WTC11 (cell line): Measurements from ENCODE around the gene MROH9.

Experiments
- CBFB ChIP-seq: sonication (generic); formaldehyde crosslinking; IDR thresholded peaks from 2 replicates; pipeline ENCODE4 v1.8.1; 2022; ENCODE audit warnings: mild to moderate bottlenecking, low read depth, missing genetic modification reagents
- CREB1 ChIP-seq: sonication (generic); formaldehyde crosslinking; IDR thresholded peaks from 2 replicates; pipeline ENCODE4 v1.8.0; 2023; ENCODE audit warnings: mild to moderate bottlenecking, missing genetic modification reagents
- CTCF ChIP-seq: fragments of 200-600 bp; IDR thresholded peaks from 2 replicates; pipeline ENCODE4 v1.8.0; 2022; ENCODE audit warnings: antibody characterized with exemption
- FOXJ3 ChIP-seq: sonication (generic); formaldehyde crosslinking; IDR thresholded peaks from 2 replicates; pipeline ENCODE4 v1.9.0; 2021; ENCODE audit warnings: missing genetic modification reagents, mild to moderate bottlenecking, borderline replicate concordance
- IRF2 ChIP-seq: sonication (generic); formaldehyde crosslinking; IDR thresholded peaks from 2 replicates; pipeline ENCODE4 v1.8.0; 2022; ENCODE audit warnings: low read depth, missing genetic modification reagents, borderline replicate concordance
- NR1H2 ChIP-seq: sonication (generic); formaldehyde crosslinking; IDR thresholded peaks from 2 replicates; pipeline ENCODE4 v1.9.0; 2021; ENCODE audit warnings: mild to moderate bottlenecking, moderate library complexity, missing genetic modification reagents
- OVOL2 ChIP-seq: fragments of 250-450 bp; sonication (Bioruptor Pico); IDR thresholded peaks from 2 replicates; pipeline ENCODE4 v1.9.0; 2021; ENCODE audit warnings: mild to moderate bottlenecking, borderline replicate concordance
- SP1 ChIP-seq: sonication (generic); formaldehyde crosslinking; conservative IDR thresholded peaks from 2 replicates; pipeline ENCODE4 v1.8.1; 2022; ENCODE audit warnings: missing genetic modification reagents
- ZNF317 ChIP-seq: sonication (generic); formaldehyde crosslinking; IDR thresholded peaks from 2 replicates; pipeline ENCODE4 v1.8.1; 2023; ENCODE audit warnings: low read depth, mild to moderate bottlenecking, moderate library complexity, missing genetic modification reagents, borderline replicate concordance

- TF ChIP-seq FOXJ3, result no peak
- no peak for TF ChIP-seq CTCF
- no peak for TF ChIP-seq SP1 (CRISPR knock-in tag)
- TF ChIP-seq NR1H2 (CRISPR knock-in tag), result no peak
- TF ChIP-seq ZNF317 (CRISPR knock-in tag), result no peak
- no peak for TF ChIP-seq IRF2
- TF ChIP-seq OVOL2 (CRISPR knock-in tag), result no peak
- no peak for TF ChIP-seq CREB1 (CRISPR knock-in tag)
- no peak for TF ChIP-seq CBFB
Measured at GRCh38 chr1:170886460-170886859, 48.9 kb upstream of the MROH9 start.
